ENCODE data around the gene SPART.

Gene SPART

GRCh38 chr13:36275190-36276002, 70.8 kb downstream of the SPART start:
- Mint-ChIP-seq H3K27ac (no peak overlapping the region), H3K4me3 (no peak overlapping the region), H3K4me1 (no peaks in the 10 kb centered on the region), H3K27me3 (no peaks in the 10 kb centered on the region), H3K36me3 (no peaks in the 10 kb centered on the region), H3K9me3 (no peaks in the 10 kb centered on the region)
- ATAC-seq (ENCODE audit: low read depth) = no peak
- DNase-seq (ENCODE audit: low spot score in 2 of 2) = no peak

GRCh38 chr13:36273431-36273830, 72.8 kb downstream of the SPART start:
- ATAC-seq (ENCODE audit: low read depth) (no peak), DNase-seq (ENCODE audit: low spot score in 2 of 2) (no peak)
- H3K27ac Mint-ChIP-seq = no peak overlapping the region

GRCh38 chr13:36261976-36262375, 84.2 kb downstream of the SPART start:
- DNase-seq (ENCODE audit: low spot score in 2 of 2) (no peak), ATAC-seq (ENCODE audit: low read depth) (no peak)
- no peak overlapping the region for H3K4me3 Mint-ChIP-seq
- H3K4me1 Mint-ChIP-seq = no peaks in the 10 kb centered on the region
- H3K9me3 Mint-ChIP-seq = no peaks in the 10 kb centered on the region
- H3K36me3 Mint-ChIP-seq = no peaks in the 10 kb centered on the region
- H3K27me3 Mint-ChIP-seq = no peaks in the 10 kb centered on the region
- H3K27ac Mint-ChIP-seq = no peak overlapping the region

More at GRCh38 chr13:36273431-36273830, 72.8 kb downstream of the SPART start:
- Mint-ChIP-seq H3K9me3 (no peaks in the 10 kb centered on the region), H3K36me3 (no peaks in the 10 kb centered on the region), H3K4me1 (no peaks in the 10 kb centered on the region), H3K27me3 (no peaks in the 10 kb centered on the region), H3K4me3 (no peak overlapping the region)

- Mint-ChIP-seq H3K4me1 (no peaks in the 10 kb centered on the region), H3K27ac (no peak overlapping the region), H3K4me3 (no peak overlapping the region), H3K27me3 (no peaks in the 10 kb centered on the region), H3K36me3 (no peaks in the 10 kb centered on the region), H3K9me3 (no peaks in the 10 kb centered on the region)
- ATAC-seq (ENCODE audit: low read depth) = no peak
- DNase-seq (ENCODE audit: low spot score in 2 of 2) = no peak
Measured at GRCh38 chr13:36261011-36261410, 85.2 kb downstream of the SPART start.

GRCh38 chr13:36259361-36260137, 86.6 kb downstream of the SPART start:
- Mint-ChIP-seq H3K4me3 (no peak overlapping the region), H3K27ac (no peak overlapping the region), H3K9me3 (no peaks in the 10 kb centered on the region), H3K4me1 (no peaks in the 10 kb centered on the region), H3K36me3 (peaks cover 2% of the 10 kb centered on the region), H3K27me3 (peaks cover 2% of the 10 kb centered on the region)
- DNase-seq (ENCODE audit: low spot score in 2 of 2) (no peak), ATAC-seq (ENCODE audit: low read depth) (no peak)

- Mint-ChIP-seq H3K9me3 (no peaks in the 10 kb centered on the region), H3K4me3 (no peak overlapping the region), H3K27me3 (peaks cover 2% of the 10 kb centered on the region), H3K27ac (no peak overlapping the region), H3K4me1 (no peaks in the 10 kb centered on the region), H3K36me3 (peaks cover 2% of the 10 kb centered on the region)
- no peak for ATAC-seq (ENCODE audit: low read depth)
- no peak for DNase-seq (ENCODE audit: low spot score in 2 of 2)
Measured at GRCh38 chr13:36258831-36259230, 87.4 kb downstream of the SPART start.
